Upper lobe of right lung (tissue), 1 donor: ENCODE measurements around the gene TEX2. TPM values are rescaled to one million over a fixed set of nuclear protein-coding genes. Genes with fewer than 3 reads are reported as not detected.
A peak's percentile ranks its signal among the peaks of the same experiment; 100 is the strongest.

Source experiments
- ATAC-seq: fragments of 200-7000 bp; cut with Tn5 transposase; one replicate; pipeline ENCODE4 v1.9.1; 2020; ENCODE audit warnings: mild to moderate bottlenecking, moderate library complexity
- DNase-seq: peaks from one replicate; pipeline ENCODE4 v3.0.0-alpha.2; 2020
- H3K27ac ChIP-seq: fragments of 200-600 bp; one replicate; pipeline ENCODE4 v1.8.0; 2022
- H3K27me3 ChIP-seq: fragments of 200-600 bp; one replicate; pipeline ENCODE4 v1.8.0; 2022; ENCODE audit warnings: mild to moderate bottlenecking
- H3K36me3 ChIP-seq: fragments of 200-600 bp; one replicate; pipeline ENCODE4 v1.8.0; 2022
- H3K4me1 ChIP-seq: fragments of 200-600 bp; one replicate; pipeline ENCODE4 v1.8.0; 2022
- H3K4me3 ChIP-seq: fragments of 200-600 bp; one replicate; pipeline ENCODE4 v1.8.0; 2022; ENCODE audit warnings: mild to moderate bottlenecking
- H3K9me3 ChIP-seq: fragments of 200-600 bp; one replicate; pipeline ENCODE4 v1.8.0; 2022
- intact Hi-C: fragments of 100-400 bp; cut with DNase I; formaldehyde crosslinking; loops from one replicate; pipeline ENCODE4 v1.11.0; 2022
- total RNA-seq: library from RNA; stranded (reverse); fragmentation: NEBNext Ultra II Directional; extraction: Animal tissue kit (Norgen Biotek cat#: 25700); gene quantifications from one replicate; pipeline ENCODE4 v1.2.1, GENCODE V29; 2021
- TF ChIP-seq, protein P1 (sequence below): fragments of 200-600 bp; IDR thresholded peaks from one replicate; pipeline ENCODE4 v1.8.0; 2022; ENCODE audit warnings: antibody characterized with exemption
- donor health status: DM: no; HTN: yes; CAD: no; lungs with severe emphysema.

TEX2 gene
- total RNA-seq, 1 donor from 2014 or later = 50.6 TPM

DNA sequence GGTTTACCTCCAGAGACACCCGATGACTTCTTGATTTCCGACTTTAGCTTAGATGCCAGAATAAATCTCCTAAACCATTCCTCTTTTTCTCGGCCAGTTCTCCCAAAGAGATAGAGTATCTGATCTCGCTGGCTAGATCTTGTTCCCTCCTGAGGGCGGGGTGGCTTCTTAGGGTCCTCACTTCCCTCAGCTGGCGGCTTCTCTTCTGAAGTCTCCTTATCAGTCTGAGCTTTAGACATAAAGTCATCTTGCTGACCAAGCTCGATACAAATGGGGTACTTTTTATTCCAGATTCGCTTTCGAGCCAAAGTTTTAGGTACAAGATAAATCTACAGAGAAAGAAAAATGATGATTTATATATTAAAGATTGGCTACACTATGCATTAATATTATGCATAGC, 69.5 kb downstream of the TEX2 start:
- no peak overlapping the region for H3K27ac ChIP-seq
- TF ChIP-seq, protein P1, sequence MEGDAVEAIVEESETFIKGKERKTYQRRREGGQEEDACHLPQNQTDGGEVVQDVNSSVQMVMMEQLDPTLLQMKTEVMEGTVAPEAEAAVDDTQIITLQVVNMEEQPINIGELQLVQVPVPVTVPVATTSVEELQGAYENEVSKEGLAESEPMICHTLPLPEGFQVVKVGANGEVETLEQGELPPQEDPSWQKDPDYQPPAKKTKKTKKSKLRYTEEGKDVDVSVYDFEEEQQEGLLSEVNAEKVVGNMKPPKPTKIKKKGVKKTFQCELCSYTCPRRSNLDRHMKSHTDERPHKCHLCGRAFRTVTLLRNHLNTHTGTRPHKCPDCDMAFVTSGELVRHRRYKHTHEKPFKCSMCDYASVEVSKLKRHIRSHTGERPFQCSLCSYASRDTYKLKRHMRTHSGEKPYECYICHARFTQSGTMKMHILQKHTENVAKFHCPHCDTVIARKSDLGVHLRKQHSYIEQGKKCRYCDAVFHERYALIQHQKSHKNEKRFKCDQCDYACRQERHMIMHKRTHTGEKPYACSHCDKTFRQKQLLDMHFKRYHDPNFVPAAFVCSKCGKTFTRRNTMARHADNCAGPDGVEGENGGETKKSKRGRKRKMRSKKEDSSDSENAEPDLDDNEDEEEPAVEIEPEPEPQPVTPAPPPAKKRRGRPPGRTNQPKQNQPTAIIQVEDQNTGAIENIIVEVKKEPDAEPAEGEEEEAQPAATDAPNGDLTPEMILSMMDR = no peak
- H3K27me3 ChIP-seq = no peaks in the 10 kb centered on the region
- H3K4me1 ChIP-seq = peaks cover 5% of the 10 kb centered on the region
- H3K36me3 ChIP-seq = peaks cover 9% of the 10 kb centered on the region
- intact Hi-C loops = no loop called here
- ATAC-seq (no peak), DNase-seq (no peak)
- no peak overlapping the region for H3K4me3 ChIP-seq
- no peaks in the 10 kb centered on the region for H3K9me3 ChIP-seq

DNA sequence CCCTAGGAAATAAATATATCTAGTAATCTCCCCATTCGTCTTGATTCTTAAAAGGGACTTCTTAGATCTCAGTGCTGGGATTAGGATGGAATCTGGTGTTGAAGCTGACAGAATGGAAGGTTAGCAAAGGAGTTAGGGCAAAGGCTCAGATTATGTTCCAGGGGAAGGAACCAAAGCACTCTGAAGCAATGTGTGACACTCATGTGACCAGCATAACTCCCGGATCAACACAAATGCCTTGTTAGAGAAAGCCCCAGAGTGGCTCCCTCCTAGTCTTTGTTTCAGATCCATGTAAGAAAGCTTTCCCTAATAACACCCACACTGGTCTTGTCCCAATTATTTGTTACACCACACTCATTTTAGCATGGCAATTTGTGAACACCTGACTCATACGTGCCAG, 70.5 kb downstream of the TEX2 start:
- Histone ChIP-seq H3K9me3 (no peaks in the 10 kb centered on the region), H3K27ac (no peak overlapping the region), H3K36me3 (peaks cover 15% of the 10 kb centered on the region), H3K4me1 (peaks cover 5% of the 10 kb centered on the region), H3K4me3 (no peak overlapping the region), H3K27me3 (no peaks in the 10 kb centered on the region)
- TF ChIP-seq, protein P1 = no peak
- intact Hi-C loops = no loop called here
- ATAC-seq = peak; percentile 65
- no peak for DNase-seq

DNA sequence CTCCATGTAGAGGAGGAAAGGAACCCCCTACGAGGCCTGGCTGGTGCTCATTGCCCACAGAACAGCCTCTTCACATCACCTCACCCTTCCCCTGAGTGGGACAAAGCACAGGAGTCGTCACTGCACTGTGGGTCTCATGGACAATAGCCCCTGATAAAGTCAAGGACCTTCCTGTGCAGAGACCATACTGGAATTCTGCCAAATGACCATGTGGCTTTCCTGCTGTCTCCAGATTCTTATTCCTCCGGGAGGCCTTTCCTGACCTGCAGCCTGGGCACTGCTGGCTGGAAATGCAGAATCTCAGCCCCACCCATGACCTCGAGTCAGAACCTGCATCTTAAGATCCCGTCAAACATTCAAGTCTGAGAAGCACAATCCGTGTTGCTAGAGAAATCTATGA, 72.6 kb downstream of the TEX2 start:
- H3K36me3 ChIP-seq = peaks cover 16% of the 10 kb centered on the region
- intact Hi-C loops = no loop called here
- H3K27me3 ChIP-seq = no peaks in the 10 kb centered on the region
- H3K9me3 ChIP-seq = no peaks in the 10 kb centered on the region
- DNase-seq = no peak
- peak; percentile 43 for ATAC-seq
- H3K4me3 ChIP-seq = no peak overlapping the region
- H3K27ac ChIP-seq = no peak overlapping the region
- TF ChIP-seq, protein P1 = no peak
- peaks cover 10% of the 10 kb centered on the region for H3K4me1 ChIP-seq

DNA sequence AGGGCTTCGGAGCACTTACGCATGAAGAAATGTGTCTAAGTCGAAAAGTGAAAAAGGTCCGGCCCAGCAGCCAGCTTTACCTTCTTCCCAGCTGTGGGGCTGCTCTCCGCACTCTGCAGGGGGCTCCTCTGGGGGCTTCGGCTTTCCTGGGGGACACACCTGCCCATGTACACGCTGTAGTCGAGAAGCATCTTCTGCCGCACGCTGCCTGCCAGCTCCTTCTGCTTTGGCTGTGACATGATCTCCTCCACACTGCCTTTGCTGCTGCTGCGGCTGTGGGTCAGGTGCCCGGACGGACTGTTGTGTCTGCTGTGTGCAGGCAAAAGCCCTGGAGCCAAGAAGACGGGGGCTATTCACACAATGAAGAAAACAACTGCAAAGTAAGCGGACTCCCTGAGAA, 75.0 kb downstream of the TEX2 start:
- H3K4me3 ChIP-seq = no peak overlapping the region
- H3K27me3 ChIP-seq = no peaks in the 10 kb centered on the region
- intact Hi-C loops = no loop called here
- TF ChIP-seq, protein P1 = no peak
- DNase-seq (no peak), ATAC-seq (no peak)
- peaks cover 11% of the 10 kb centered on the region for H3K36me3 ChIP-seq
- no peak overlapping the region for H3K27ac ChIP-seq
- peaks cover 15% of the 10 kb centered on the region for H3K4me1 ChIP-seq
- no peaks in the 10 kb centered on the region for H3K9me3 ChIP-seq

DNA sequence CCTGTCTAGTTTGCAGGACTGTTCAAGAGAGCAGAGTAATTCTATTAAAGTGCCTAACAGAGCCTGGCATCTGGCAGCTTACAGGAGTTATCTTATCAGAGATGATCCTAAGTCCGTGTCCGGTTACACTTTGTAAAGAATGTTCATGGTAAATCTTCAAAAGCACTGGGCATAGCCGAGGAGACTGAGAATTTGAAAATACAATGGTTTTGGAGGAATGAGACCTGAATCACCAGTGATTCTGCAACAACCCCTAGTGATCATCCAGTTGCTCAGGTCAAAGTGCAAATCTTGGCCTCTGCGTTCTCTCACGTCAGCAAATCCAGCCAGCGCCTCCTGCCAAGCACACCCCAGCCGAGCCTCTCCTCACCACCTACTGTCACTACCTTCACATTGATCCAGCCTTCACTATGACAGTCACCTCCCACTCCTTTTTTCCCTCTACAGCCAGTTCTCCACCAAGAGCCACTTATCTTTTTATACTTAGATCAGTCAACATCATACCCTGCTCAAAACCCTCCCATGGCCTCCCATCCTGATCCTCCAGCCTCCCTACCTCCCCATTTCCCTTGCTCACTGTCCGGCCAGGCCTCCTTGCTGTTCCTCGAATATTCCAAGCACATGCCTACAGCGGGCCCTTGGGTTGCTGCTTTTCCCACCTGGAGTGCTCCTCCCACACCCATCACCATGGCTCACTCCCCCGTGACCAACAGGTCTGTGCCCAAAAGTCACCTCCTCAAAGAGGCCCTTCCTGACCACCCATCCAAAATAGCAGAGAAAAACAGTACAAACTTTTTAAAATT, 75.8 kb downstream of the TEX2 start:
- Histone ChIP-seq H3K36me3 (peaks cover 7% of the 10 kb centered on the region), H3K27ac (no peak overlapping the region), H3K4me3 (no peak overlapping the region), H3K9me3 (no peaks in the 10 kb centered on the region), H3K4me1 (peaks cover 15% of the 10 kb centered on the region), H3K27me3 (no peaks in the 10 kb centered on the region)
- intact Hi-C loops = no loop called here
- ATAC-seq (no peak), DNase-seq (no peak)
- TF ChIP-seq, protein P1 = no peak
